HepG2 (cell line): ENCODE data around the gene SH2D3C. TPM values are rescaled to one million over a fixed set of nuclear protein-coding genes. Genes with fewer than 3 reads are reported as not detected.

Experiments used
- CEBPB ChIP-seq: IDR thresholded peaks from 2 replicates; pipeline ENCODE4 v1.6.1; 2011; ENCODE audit warnings: low read depth, low read length, improper control_type of control experiment, borderline replicate concordance
- JDP2 ChIP-seq: sonication (generic); formaldehyde crosslinking; IDR thresholded peaks from 2 replicates; pipeline ENCODE4 v1.8.1; 2022; ENCODE audit warnings: missing genetic modification reagents, borderline replicate concordance
- KDM2A ChIP-seq: sonication (generic); formaldehyde crosslinking; IDR thresholded peaks from 2 replicates; pipeline ENCODE4 v1.4.0; 2020; ENCODE audit warnings: low read depth, missing genetic modification reagents, borderline replicate concordance
- MATR3 ChIP-seq: sonication (generic); formaldehyde crosslinking; IDR thresholded peaks from 2 replicates; pipeline ENCODE4 v1.4.0; 2020; ENCODE audit warnings: missing genetic modification reagents
- NR2C2 ChIP-seq: sonication (generic); formaldehyde crosslinking; IDR thresholded peaks from 2 replicates; pipeline ENCODE4 v1.4.0; 2020; ENCODE audit warnings: missing genetic modification reagents, mild to moderate bottlenecking, moderate library complexity, borderline replicate concordance
- PITX1 ChIP-seq: sonication (generic); formaldehyde crosslinking; IDR thresholded peaks from 2 replicates; pipeline ENCODE4 v1.5.1; 2020; ENCODE audit warnings: mild to moderate bottlenecking, missing genetic modification reagents
- REXO4 ChIP-seq: sonication (generic); formaldehyde crosslinking; IDR thresholded peaks from 2 replicates; pipeline ENCODE4 v1.8.0; 2022; ENCODE audit warnings: missing genetic modification reagents, mild to moderate bottlenecking, borderline replicate concordance
- RORA ChIP-seq: sonication (generic); formaldehyde crosslinking; IDR thresholded peaks from 2 replicates; pipeline ENCODE4 v1.5.0; 2020; ENCODE audit warnings: mild to moderate bottlenecking, missing genetic modification reagents, moderate library complexity
- SOX13 ChIP-seq, 3 experiments: fragments of 450-650 bp in 1 of 3; sonication (generic) in 1 of 3; formaldehyde crosslinking in 1 of 3; IDR thresholded peaks in 2 of 3; conservative IDR thresholded peaks in 1 of 3; 2 replicates each; pipeline versions ENCODE4 v1.5.0 to v1.6.1; 2016 to 2020; ENCODE audit warnings: antibody characterized with exemption in 1 of 3, mild to moderate bottlenecking in 1 of 3, missing compliant biosample characterization in 1 of 3, missing genetic modification reagents in 1 of 3, moderate library complexity in 1 of 3
- SOX5 ChIP-seq: IDR thresholded peaks from 2 replicates; pipeline ENCODE4 v1.6.1; 2016; ENCODE audit warnings: borderline replicate concordance
- ZNF264 ChIP-seq: sonication (generic); formaldehyde crosslinking; IDR thresholded peaks from 2 replicates; pipeline ENCODE4 v1.4.0; 2020; ENCODE audit warnings: missing genetic modification reagents
- ZNF282 ChIP-seq: fragments of 450-650 bp; IDR thresholded peaks from 2 replicates; pipeline ENCODE4 v1.6.1; 2018; ENCODE audit not compliant: partially characterized antibody
- ZNF44 ChIP-seq: sonication (generic); formaldehyde crosslinking; IDR thresholded peaks from 2 replicates; pipeline ENCODE4 v1.5.1; 2020; ENCODE audit warnings: mild to moderate bottlenecking, missing genetic modification reagents
- ZNF83 ChIP-seq: sonication (generic); formaldehyde crosslinking; IDR thresholded peaks from 2 replicates; pipeline ENCODE4 v1.4.0; 2020; ENCODE audit warnings: missing genetic modification reagents, mild to moderate bottlenecking, borderline replicate concordance
- polyA plus RNA-seq, 8 experiments: library from polyadenylated mRNA; depleted of rRNA in 3 of 8; stranded (reverse) in 7 of 8; unstranded in 1 of 8; fragments of >200 nt; fragmentation: Illumina TruSeq in 4 of 8; extraction: Trizol in 4 of 8; gene quantifications; 2 replicates each; pipeline versions ENCODE4 v1.2.1 to v1.2.3, GENCODE V29; 2011 to 2016; ENCODE audit warnings: low read depth in 4 of 8, missing spikeins in 1 of 8, mixed read lengths in 1 of 8; ENCODE audit not compliant: insufficient read depth in 1 of 8
- total RNA-seq, 5 experiments: library from RNA; depleted of rRNA; stranded (reverse); fragments of >200 nt; fragmentation: Illumina TruSeq; extraction: Trizol; gene quantifications; 2 replicates each; pipeline ENCODE4 v1.2.3, GENCODE V29; 2016; ENCODE audit warnings: low read depth in 1 of 5
- TF ChIP-seq, protein P1 (sequence below): sonication (generic); formaldehyde crosslinking; IDR thresholded peaks from 2 replicates; pipeline ENCODE4 v1.4.0; 2020; ENCODE audit warnings: low read depth, missing genetic modification reagents
- TF ChIP-seq, protein P2 (sequence below): sonication (generic); formaldehyde crosslinking; IDR thresholded peaks from 2 replicates; pipeline ENCODE4 v1.5.0; 2020; ENCODE audit warnings: mild to moderate bottlenecking, missing genetic modification reagents
- TF ChIP-seq, protein P3 (sequence below): sonication (generic); formaldehyde crosslinking; IDR thresholded peaks from 2 replicates; pipeline ENCODE4 v1.4.0; 2020; ENCODE audit warnings: missing genetic modification reagents
- TF ChIP-seq, protein P4 (sequence below): sonication (generic); formaldehyde crosslinking; IDR thresholded peaks from 2 replicates; pipeline ENCODE4 v1.4.0; 2020; ENCODE audit warnings: mild to moderate bottlenecking, missing genetic modification reagents
- TF ChIP-seq, protein P5 (sequence below): sonication (generic); formaldehyde crosslinking; IDR thresholded peaks from 2 replicates; pipeline ENCODE4 v1.8.1; 2023; ENCODE audit warnings: mild to moderate bottlenecking, missing genetic modification reagents, borderline replicate concordance
- TF ChIP-seq, protein P6 (sequence below), 2 experiments: fragments of 450-650 bp in 1 of 2; sonication (generic) in 1 of 2; formaldehyde crosslinking; IDR thresholded peaks; 2 replicates each; pipeline versions ENCODE4 v1.5.0 to v1.8.0; 2020 to 2022; ENCODE audit warnings: mild to moderate bottlenecking in 1 of 2, missing genetic modification reagents in 1 of 2

The SH2D3C gene
- total and polyA plus RNA-seq, 2 of the 13 experiments (the other 11 are each of a cell fraction or from before 2014, with no cell fraction given) = not detected

DNA sequence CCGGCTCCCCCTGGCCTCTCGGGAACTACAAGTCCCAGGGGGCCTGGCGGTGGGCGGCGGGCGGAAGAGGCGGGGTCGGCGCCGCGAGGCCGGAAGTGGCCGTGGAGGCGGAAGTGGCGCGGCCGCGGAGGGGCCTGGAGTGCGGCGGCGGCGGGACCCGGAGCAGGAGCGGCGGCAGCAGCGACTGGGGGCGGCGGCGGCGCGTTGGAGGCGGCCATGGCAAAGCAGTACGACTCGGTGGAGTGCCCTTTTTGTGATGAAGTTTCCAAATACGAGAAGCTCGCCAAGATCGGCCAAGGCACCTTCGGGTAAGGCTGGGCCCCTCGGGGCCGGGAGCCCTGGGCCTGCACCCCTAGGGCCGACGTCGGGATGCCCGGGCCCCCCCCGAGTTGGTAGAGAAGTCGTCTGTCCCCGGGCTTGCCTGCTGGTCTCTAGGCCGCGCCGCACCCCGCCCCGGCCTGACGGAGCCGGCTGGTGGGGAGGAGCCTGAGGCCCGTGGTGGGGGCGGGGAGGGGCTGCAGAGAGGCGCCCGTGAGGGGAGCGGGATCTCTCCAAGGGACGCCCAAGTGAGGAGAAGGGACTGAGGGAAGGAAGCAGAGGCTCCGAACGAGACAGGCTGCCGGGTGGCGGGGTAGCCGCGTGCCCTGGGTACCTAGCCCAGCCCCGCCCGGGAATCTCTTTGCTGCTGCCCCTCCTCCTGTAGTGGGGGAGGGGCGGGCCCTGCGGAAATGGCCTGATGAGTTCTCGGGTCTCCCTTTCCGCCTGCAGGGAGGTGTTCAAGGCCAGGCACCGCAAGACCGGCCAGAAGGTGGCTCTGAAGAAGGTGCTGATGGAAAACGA is 7.7 kb upstream of the SH2D3C start, which contains the start of gene CDK9 (continued):
- TF ChIP-seq, protein P1, sequence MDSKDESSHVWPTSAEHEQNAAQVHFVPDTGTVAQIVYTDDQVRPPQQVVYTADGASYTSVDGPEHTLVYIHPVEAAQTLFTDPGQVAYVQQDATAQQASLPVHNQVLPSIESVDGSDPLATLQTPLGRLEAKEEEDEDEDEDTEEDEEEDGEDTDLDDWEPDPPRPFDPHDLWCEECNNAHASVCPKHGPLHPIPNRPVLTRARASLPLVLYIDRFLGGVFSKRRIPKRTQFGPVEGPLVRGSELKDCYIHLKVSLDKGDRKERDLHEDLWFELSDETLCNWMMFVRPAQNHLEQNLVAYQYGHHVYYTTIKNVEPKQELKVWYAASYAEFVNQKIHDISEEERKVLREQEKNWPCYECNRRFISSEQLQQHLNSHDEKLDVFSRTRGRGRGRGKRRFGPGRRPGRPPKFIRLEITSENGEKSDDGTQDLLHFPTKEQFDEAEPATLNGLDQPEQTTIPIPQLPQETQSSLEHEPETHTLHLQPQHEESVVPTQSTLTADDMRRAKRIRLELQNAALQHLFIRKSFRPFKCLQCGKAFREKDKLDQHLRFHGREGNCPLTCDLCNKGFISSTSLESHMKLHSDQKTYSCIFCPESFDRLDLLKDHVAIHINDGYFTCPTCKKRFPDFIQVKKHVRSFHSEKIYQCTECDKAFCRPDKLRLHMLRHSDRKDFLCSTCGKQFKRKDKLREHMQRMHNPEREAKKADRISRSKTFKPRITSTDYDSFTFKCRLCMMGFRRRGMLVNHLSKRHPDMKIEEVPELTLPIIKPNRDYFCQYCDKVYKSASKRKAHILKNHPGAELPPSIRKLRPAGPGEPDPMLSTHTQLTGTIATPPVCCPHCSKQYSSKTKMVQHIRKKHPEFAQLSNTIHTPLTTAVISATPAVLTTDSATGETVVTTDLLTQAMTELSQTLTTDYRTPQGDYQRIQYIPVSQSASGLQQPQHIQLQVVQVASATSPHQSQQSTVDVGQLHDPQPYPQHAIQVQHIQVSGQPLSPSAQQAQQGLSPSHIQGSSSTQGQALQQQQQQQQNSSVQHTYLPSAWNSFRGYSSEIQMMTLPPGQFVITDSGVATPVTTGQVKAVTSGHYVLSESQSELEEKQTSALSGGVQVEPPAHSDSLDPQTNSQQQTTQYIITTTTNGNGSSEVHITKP (CRISPR knock-in tag) = no peak
- TF ChIP-seq ZNF282 (no peak), SOX5 (no peak), ZNF83 (CRISPR knock-in tag) (no peak), ZNF264 (CRISPR knock-in tag) (no peak), JDP2 (CRISPR knock-in tag) (no peak), NR2C2 (CRISPR knock-in tag) (no peak; the same call in 1 of the 2 replicates), REXO4 (no peak), RORA (no peak), PITX1 (CRISPR knock-in tag) (no peak), MATR3 (CRISPR knock-in tag) (no peak), ZNF44 (no peak), KDM2A (CRISPR knock-in tag) (peak; percentile 18; the same call in 1 of the 2 replicates), SOX13 (IDR thresholded peaks at IDR 0.05) (no peak), SOX13 (CRISPR knock-in tag; conservative IDR thresholded peaks at IDR 0.05 in 1 of 2, IDR thresholded peaks at IDR 0.05 in 1 of 2) (no peak), CEBPB (no peak)
- TF ChIP-seq, protein P2, sequence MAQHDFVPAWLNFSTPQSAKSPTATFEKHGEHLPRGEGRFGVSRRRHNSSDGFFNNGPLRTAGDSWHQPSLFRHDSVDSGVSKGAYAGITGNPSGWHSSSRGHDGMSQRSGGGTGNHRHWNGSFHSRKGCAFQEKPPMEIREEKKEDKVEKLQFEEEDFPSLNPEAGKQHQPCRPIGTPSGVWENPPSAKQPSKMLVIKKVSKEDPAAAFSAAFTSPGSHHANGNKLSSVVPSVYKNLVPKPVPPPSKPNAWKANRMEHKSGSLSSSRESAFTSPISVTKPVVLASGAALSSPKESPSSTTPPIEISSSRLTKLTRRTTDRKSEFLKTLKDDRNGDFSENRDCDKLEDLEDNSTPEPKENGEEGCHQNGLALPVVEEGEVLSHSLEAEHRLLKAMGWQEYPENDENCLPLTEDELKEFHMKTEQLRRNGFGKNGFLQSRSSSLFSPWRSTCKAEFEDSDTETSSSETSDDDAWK (CRISPR knock-in tag) = no peak
- TF ChIP-seq, protein P3, sequence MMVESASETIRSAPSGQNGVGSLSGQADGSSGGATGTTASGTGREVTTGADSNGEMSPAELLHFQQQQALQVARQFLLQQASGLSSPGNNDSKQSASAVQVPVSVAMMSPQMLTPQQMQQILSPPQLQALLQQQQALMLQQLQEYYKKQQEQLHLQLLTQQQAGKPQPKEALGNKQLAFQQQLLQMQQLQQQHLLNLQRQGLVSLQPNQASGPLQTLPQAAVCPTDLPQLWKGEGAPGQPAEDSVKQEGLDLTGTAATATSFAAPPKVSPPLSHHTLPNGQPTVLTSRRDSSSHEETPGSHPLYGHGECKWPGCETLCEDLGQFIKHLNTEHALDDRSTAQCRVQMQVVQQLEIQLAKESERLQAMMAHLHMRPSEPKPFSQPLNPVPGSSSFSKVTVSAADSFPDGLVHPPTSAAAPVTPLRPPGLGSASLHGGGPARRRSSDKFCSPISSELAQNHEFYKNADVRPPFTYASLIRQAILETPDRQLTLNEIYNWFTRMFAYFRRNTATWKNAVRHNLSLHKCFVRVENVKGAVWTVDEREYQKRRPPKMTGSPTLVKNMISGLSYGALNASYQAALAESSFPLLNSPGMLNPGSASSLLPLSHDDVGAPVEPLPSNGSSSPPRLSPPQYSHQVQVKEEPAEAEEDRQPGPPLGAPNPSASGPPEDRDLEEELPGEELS (CRISPR knock-in tag) = no peak
- TF ChIP-seq, protein P4, sequence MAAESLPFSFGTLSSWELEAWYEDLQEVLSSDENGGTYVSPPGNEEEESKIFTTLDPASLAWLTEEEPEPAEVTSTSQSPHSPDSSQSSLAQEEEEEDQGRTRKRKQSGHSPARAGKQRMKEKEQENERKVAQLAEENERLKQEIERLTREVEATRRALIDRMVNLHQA (CRISPR knock-in tag) = no peak
- TF ChIP-seq, protein P5, sequence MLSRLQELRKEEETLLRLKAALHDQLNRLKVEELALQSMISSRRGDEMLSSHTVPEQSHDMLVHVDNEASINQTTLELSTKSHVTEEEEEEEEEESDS (CRISPR knock-in tag) = no peak
- TF ChIP-seq, protein P6, sequence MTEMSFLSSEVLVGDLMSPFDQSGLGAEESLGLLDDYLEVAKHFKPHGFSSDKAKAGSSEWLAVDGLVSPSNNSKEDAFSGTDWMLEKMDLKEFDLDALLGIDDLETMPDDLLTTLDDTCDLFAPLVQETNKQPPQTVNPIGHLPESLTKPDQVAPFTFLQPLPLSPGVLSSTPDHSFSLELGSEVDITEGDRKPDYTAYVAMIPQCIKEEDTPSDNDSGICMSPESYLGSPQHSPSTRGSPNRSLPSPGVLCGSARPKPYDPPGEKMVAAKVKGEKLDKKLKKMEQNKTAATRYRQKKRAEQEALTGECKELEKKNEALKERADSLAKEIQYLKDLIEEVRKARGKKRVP (CRISPR knock-in tag; IDR thresholded peaks at IDR 0.05) = no peak
